Measurements from ENCODE around the gene SUGT1.

GRCh38 chr13:52615134-52615801 is 37.4 kb upstream of the SUGT1 start:
- TF ChIP-seq, protein P1, sequence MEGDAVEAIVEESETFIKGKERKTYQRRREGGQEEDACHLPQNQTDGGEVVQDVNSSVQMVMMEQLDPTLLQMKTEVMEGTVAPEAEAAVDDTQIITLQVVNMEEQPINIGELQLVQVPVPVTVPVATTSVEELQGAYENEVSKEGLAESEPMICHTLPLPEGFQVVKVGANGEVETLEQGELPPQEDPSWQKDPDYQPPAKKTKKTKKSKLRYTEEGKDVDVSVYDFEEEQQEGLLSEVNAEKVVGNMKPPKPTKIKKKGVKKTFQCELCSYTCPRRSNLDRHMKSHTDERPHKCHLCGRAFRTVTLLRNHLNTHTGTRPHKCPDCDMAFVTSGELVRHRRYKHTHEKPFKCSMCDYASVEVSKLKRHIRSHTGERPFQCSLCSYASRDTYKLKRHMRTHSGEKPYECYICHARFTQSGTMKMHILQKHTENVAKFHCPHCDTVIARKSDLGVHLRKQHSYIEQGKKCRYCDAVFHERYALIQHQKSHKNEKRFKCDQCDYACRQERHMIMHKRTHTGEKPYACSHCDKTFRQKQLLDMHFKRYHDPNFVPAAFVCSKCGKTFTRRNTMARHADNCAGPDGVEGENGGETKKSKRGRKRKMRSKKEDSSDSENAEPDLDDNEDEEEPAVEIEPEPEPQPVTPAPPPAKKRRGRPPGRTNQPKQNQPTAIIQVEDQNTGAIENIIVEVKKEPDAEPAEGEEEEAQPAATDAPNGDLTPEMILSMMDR (IDR thresholded peaks at IDR 0.05): no peak
- TF ChIP-seq POLR2A (IDR thresholded peaks at IDR 0.05): no peak
